Stimulated activated CD8-positive, alpha-beta memory T cell treated with anti-CD3 and anti-CD28 coated beads, Interleukin-12 subunit alpha, Interleukin-12 subunit beta, amount 100 ng/mL, for 24 hours (primary cell): ENCODE measurements around the gene GGACT.
"Not testable (repeated sequence)": the region's sequence is repeated elsewhere in the genome, so short reads cannot be mapped to it uniquely, and the experiment has no call there.

Experiments
- DNase-seq: peaks from one replicate; pipeline ENCODE4 v3.0.0-alpha.2; 2020; ENCODE audit errors: extremely low read depth

The GGACT gene

GRCh38 chr13:100601716-100602115 is 13.1 kb upstream of the GGACT start:
- no peak for DNase-seq

DNA sequence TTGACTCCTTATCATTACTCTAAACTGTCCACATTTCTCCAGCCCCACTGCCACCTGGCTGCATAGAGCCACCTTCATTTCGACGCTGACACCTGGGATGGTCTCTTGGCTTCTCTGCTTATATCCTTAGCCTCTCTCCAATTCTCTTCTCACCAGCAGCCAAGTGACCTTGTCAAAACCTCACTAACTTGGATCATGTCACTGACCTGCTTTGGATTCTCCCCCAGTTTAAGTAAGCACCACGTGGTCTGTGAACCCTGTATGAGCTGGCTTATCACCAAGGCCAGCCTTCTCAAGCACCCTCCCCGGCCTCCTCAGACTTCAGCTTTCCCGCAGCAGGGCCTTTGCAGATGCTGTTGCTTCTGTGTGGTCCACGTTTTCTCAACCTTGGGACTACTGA is 12.3 kb upstream of the GGACT start:
- DNase-seq, result no peak

DNA sequence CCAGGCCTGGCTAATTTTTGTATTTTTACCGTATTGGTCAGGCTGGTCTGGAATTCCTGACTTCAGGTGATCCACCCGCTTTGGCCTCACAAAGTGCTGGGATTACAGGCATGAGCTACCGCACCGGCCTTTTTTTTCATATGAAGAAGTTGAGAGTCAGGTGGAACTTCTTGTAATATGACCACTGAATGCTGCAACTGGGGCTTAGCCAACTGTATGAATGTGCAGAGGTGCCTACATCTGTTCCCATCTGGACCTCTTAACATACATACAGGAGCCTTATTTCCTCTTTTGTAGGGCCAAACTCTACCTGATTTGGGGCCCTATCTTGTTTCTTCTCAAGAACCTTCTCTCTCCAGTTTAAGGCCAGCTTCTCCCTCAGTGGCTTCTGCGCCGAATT is 11.9 kb upstream of the GGACT start:
- no peak for DNase-seq

GRCh38 chr13:100597253-100597652 is 8.7 kb upstream of the GGACT start:
- no peak for DNase-seq

DNA sequence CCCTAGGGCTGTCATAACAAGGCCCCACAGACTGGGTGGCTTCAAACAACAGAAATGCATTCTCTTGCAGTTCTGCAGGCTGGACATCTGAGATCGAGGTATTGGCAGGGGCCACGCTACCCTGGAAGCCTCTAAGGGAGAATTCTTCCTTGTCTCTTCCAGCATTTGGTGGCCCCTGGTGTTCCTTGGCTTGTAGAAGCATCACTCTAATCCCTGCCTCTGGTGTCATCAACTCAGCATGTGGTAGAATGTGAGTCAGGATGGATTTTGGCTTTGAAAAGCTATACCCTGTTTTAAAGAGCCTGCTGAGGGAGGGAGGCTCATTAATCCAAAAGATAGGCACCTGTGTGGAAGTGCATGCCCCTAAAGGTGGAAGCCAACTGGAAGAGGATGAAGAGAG is 7.9 kb upstream of the GGACT start:
- DNase-seq, result no peak

- DNase-seq, result no peak
These were observed 6.1 kb upstream of the GGACT start for GRCh38 chr13:100594731-100595130.

- no peak for DNase-seq
These were observed 5.7 kb upstream of the GGACT start for GRCh38 chr13:100594255-100594654.

- DNase-seq, result no peak
These were observed 663 bp upstream of the GGACT start for GRCh38 chr13:100589178-100589725.

DNA sequence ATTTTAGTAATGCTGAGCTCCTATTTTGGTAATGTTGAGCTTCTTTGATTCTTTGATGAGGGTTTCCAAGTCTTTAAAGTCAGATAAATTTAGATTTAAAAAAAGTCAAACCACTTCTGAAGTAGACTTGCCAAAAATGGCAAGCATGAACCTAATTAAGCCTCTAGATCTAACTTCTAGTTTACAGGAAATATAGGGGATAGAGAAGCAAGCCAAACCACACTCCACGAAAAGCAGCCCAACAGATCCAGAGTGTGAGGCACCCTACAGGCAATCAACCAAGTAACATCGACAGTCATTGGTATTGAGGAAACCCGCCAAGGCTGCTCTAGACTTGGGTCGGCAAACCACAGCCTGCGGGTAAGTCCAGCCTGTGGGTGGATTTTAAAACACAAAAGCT is 3.7 kb downstream of the GGACT start:
- DNase-seq, result no peak

DNA sequence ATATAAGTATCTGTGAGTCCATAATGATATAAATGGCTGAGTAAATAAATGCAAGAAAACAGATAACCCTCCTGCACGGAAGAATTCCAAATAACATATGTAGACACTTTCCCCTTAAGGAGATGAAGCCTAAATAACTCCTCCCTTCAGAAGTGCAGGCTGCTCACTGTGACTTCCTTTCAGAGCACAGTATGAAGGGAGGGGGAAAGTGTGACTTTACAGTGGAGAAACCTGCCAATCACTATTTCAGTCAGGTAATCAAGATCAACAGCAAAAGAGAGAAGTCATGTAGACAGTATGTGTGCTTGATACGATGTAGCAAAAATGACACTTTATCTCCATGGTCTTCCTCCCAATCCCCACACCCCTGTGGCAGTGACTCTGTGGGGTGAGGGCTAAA is 7.1 kb downstream of the GGACT start:
- DNase-seq, result no peak

DNA sequence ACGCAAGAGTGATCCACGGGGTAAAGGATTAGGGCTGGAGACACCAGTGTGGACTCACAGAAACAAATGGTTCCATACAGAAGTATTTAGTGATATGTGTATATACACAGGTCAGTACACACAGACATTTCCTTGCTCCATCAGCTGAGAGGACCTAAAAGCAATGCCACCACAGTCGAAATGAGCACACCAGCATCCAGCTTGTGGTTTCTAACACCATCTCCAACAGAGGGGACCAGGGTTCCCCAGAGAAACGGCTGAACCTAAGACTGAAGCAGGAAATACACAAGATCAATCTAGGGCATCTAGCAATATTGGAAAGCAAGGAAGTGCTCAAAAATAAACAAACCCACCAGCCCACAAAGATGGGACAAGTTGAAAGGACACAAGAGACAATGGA is 7.6 kb downstream of the GGACT start:
- no peak for DNase-seq

DNA sequence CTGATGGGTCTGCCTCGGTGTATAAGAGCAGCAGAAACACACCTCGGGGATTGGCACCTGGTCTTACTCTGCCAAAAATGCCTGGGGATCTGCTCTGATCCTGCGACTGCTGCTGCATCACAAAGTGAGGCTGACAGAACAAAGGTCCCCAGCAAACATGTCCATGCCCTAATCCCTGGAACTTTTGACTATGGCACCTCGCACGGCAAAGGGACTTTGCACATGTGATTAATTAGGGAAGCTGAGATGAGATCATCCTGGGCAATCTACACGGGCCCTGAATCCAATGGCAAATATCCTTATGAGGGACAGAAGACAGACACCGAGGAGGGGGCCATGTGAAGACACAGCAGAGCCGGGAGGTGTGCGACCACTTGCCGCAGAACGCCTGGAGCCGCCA is 8.5 kb downstream of the GGACT start:
- DNase-seq, result no peak

- not testable (repeated sequence) for DNase-seq
These were observed 11.3 kb downstream of the GGACT start for GRCh38 chr13:100577239-100577638.

- peak; percentile 42 for DNase-seq
These were observed 15.5 kb downstream of the GGACT start for GRCh38 chr13:100573121-100573520.

DNA sequence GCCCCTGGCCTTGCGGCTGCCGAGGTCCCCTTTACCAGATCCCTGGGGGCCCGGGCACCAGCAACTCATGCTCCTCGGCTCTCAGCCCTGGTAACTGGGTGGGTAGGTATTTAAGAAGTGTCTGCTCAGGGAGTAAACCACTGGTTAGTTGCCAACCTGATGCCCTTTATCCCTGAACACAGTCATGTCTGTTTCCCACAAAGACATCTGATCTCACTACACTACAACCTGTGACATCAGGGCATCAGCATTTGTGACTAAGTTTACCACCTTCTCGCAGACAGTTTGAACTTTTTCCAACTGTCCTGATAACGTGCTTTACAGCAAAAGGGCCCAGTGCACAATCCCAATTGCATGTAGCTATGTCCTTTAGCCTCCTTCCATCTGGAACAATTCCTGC is 22.0 kb downstream of the GGACT start:
- DNase-seq, result no peak

GRCh38 chr13:100565286-100565685 is 23.3 kb downstream of the GGACT start:
- no peak for DNase-seq

GRCh38 chr13:100564444-100565223 is 24.0 kb downstream of the GGACT start:
- no peak for DNase-seq

- DNase-seq, result no peak
These were observed 24.8 kb downstream of the GGACT start for GRCh38 chr13:100563779-100564178.

DNA sequence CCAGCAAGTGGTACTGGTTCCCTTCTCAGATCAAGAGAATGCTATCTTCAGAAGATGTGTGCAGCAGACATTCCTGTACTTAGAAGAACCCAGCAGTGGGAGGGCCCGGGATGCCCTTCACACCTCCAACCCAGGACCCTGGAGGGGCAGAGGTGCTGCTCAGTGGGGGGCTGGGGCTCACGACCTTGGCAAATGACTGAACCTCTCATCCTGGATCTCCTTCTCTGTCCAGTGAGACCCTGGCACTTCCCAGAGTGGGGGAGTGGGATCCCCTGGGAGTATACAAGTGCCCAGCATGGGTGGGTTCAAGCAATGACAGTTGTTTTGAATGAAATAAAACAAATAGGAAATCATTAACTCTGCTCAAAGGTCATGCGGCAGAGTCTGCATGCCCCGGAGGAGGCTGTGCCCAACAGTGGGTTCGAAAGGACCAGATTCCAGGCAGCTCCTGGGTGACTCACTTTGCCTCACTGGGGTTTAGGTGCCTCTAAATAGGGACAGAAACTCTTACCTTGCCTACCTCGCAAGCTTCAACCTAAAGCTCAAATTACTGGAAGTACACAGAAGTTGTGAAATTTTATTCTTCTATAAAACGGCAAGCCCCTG is 26.9 kb downstream of the GGACT start:
- no peak for DNase-seq

DNA sequence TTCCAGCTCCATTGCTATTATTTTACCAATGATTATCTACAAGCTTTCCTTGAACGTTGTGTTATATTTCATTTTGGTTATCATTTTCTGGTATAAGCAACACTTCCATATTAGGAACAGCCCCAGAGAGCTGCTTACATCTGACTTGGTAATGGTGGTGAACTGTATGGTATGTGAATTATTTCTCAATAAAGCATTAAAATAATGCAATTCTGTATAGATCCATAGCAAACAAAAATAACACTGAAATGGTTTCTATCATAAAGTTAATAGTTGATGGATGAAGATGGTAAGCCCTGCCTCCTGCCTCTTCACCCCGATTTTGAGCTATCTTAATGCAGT is 27.5 kb downstream of the GGACT start:
- DNase-seq, result no peak

DNA sequence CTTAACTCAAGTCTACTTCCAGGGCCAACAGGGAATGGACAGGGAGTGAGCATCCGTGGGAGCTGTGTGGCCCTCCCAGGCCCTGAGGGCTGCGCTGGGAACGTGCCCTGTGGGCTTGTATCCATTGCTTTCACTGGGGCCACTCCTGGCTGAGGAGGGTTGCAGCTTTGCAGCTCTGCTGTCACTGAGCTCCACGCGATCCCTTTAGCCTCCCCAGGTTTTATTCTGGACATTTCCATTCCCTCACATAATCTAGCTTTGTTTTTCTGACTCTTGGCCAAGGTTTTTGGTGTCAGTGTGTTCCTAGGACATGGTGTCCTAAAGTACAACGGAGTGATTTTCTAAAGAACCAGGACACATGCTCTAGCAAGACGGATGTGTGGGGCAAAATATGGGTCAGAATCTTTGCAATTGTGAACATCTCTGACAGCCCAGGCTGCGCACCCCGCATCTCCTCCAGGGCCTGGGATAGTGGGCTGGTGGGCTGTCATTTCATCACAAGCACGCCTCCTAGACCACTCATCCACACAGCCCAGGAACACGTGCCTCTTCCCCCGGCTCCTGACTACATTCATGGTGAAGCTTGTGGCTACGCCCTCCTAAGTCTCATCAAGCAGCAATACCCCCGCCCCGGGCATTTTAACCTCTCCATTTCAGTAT is 28.0 kb downstream of the GGACT start:
- DNase-seq, result no peak

GRCh38 chr13:100559886-100560285 is 28.7 kb downstream of the GGACT start:
- no peak for DNase-seq

DNA sequence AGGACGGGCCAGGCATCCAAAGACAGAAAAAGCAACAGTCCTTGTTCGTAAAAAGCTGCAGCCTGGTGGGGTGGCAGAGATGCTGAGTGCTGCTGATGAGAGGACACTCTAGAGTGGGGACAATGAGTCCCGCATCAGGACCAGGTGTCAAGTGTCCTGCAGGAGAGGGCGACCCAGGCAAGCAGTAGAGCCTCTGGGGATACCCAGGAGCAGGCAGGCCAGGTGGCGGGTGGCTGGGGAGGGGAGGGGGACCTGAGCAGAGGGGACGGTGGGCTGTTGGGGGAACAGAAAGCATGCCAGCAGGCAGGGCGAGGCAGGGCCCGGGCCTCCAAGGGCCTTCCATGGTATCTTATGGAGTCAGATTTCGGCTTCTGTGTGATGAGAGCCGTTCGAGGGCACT is 35.8 kb downstream of the GGACT start:
- no peak for DNase-seq
